OCI-LY1 (cell line): ENCODE results near the gene BIVM.
A peak's percentile ranks its signal among the peaks of the same experiment; 100 is the strongest.

ENCODE experiments used
- EZH2 ChIP-seq: fragments of 200-600 bp; sonication (generic), shearing (Covaris generic); IDR thresholded peaks from 2 replicates; pipeline ENCODE4 v1.8.0; 2017; ENCODE audit warnings: borderline replicate concordance, mixed run types, mild to moderate bottlenecking, antibody characterized with exemption, low read length, moderate library complexity, mixed read lengths
- TF ChIP-seq, protein P1 (sequence below): fragments of 200-600 bp; sonication (generic), shearing (Covaris generic); IDR thresholded peaks from 2 replicates; pipeline ENCODE4 v1.5.1; 2017; ENCODE audit warnings: mild to moderate bottlenecking, antibody characterized with exemption, low read length, moderate library complexity, mixed read lengths

DNA sequence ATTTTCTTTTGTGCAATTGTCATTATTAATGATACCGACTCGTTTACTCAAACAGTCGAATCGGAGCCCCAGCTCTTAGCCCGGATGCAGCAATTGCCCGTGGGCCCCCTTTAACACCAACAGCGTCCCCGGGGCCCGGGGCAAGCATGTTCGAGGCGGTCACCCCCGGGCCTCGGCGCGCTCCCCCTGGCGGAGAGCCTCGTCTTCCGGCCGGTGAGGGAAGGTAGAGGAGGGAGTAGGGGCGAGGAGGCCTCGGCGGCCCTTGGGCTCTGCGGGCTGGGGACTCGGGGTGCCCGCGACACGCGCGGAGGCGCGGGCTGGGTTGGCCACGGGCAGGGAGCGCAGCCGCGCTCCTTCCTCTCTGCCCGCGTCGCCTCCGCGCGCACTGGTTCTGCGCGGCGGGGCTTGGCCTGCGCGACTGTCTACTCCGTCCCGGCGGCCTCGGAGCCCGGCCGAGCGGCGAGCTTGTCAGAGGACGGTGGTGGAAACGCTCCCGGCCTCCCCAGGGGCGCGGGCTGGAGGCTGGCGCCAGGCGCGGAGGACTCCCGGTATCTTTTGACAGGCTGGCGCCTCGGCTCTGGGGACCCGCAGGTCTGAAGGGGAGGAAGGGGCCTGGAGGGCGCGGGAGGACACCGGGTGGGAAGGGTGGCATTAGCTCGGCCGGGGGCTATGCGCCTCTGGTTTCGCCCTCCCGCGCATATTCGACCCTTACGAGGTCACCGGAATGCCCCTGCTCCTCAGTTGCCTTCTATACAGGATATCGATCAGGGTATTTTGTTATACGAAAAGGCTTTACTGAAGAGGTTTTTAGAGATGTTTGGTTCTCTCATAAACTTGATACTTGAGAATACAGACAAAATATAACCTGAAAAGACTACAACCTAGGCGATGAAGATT is 1.5 kb downstream of the BIVM start:
- TF ChIP-seq, protein P1, sequence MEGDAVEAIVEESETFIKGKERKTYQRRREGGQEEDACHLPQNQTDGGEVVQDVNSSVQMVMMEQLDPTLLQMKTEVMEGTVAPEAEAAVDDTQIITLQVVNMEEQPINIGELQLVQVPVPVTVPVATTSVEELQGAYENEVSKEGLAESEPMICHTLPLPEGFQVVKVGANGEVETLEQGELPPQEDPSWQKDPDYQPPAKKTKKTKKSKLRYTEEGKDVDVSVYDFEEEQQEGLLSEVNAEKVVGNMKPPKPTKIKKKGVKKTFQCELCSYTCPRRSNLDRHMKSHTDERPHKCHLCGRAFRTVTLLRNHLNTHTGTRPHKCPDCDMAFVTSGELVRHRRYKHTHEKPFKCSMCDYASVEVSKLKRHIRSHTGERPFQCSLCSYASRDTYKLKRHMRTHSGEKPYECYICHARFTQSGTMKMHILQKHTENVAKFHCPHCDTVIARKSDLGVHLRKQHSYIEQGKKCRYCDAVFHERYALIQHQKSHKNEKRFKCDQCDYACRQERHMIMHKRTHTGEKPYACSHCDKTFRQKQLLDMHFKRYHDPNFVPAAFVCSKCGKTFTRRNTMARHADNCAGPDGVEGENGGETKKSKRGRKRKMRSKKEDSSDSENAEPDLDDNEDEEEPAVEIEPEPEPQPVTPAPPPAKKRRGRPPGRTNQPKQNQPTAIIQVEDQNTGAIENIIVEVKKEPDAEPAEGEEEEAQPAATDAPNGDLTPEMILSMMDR = peak; percentile 7; the same call in 1 of the 2 replicates
- TF ChIP-seq EZH2 = no peak
